ENCODE results near the gene LPCAT1. TPM values are rescaled to one million over a fixed set of nuclear protein-coding genes. Genes with fewer than 3 reads are reported as not detected.

Gene LPCAT1
- total RNA-seq, result 41.5 and 44.0 TPM in 2 replicates

DNA sequence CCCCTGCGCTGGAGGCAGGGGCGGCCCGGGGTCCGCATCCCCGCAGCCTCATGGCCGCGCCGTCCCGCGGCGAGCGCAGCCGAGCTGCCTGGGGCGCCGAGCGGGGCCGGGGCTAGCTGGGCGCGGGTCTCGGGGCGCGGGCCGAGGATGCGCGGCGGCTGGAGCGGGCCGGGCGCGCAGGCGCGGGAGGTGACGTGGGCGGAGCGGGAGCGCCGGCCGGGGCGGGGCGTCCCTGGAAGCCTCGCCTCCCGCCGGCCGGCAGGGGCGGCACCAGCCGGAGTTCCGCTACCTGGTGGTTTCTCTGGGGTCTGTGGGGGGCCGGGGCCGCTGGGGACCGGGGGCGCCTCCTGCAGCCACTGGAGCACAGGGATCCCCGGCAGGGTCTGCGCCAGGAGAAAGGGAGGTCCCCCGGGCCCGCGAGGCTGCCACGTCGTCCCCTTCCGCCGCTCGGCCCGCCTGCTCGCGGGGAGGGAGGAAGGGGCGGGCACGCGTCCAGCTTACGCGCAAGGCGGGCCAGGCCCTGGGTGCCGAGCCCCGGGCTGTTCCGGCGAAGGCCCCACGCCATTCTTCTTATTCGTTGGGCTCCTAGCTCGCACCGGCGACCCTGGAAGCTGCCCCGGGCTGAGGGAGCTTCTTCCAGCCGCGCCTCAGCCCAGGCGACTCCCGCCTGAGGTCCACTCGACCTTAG is at the start of gene LPCAT1:
LPCAT1 (minus strand) TSS at position 168 of the 688 bp plus-strand sequence; CDS start at position 52, 116 bp downstream.

DNA sequence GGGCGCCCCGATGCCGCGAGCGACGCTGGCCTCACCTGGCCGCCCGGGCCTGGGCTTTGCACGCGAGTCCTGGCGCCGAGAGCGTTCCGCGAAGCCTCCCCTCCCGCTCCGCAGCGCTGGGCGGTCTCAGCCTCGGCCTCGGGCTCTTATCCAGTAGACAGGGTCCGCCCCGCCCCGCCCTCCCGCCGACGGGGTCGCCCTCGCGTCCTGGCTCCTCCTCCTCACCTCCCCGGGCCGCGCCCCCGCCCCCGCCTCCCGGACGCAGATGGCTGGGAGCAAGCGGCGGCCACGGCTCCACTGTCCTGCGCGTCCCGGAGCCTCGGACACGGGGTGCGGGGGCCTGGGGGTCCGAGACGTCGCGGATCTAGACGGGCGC is 78.5 kb downstream of the LPCAT1 start, which contains the start of gene SLC6A3:
SLC6A3 (minus strand) TSS at position 128 of the 376 bp plus-strand sequence. CDS start 2,243 bp downstream, outside the sequence.

Small RNA genes within 50 kb of the gene (small RNA-seq; reads per million reads assigned to genes)
- gene MIR6075, result not detected

Other genes with a start within 250 kb of the LPCAT1 start
- gene TERT, start 228.9 kb downstream of the LPCAT1 start, total RNA-seq, result not detected in 2 replicates
- 181 and 212 TPM in 2 replicates for gene CLPTM1L, start 178.9 kb downstream of the LPCAT1 start, total RNA-seq
- not detected in 2 replicates for gene SLC6A3, start 78.5 kb downstream of the LPCAT1 start, total RNA-seq

All from vein endothelial cell (primary cell).